Right cardiac atrium (tissue), 5 donors: Measurements from ENCODE around the gene TMEM130. TPM values are rescaled to one million over a fixed set of nuclear protein-coding genes. Genes with fewer than 3 reads are reported as not detected.
A peak's percentile ranks its signal among the peaks of the same experiment; 100 is the strongest.
"Not testable (repeated sequence)": the region's sequence is repeated elsewhere in the genome, so short reads cannot be mapped to it uniquely, and the experiment has no call there.

Source experiments
- ATAC-seq, 2 donors: fragments of 200-7000 bp; cut with Tn5 transposase; one replicate each; pipeline versions ENCODE4 v1.8.0 to v1.9.1; 2020; ENCODE audit warnings: moderate library complexity in 2 of 2, mild to moderate bottlenecking in 1 of 2
- DNase-seq, 3 donors: peaks; one replicate each; pipeline ENCODE4 v3.0.0-alpha.2; 2020
- H3K27ac ChIP-seq: one replicate; pipeline ENCODE4 v1.5.1; 2013; ENCODE audit warnings: mild to moderate bottlenecking, low read length, control low read depth, moderate library complexity
- H3K27me3 ChIP-seq: one replicate; pipeline ENCODE4 v1.6.1; 2013; ENCODE audit not compliant: control insufficient read depth, insufficient read depth
- H3K4me1 ChIP-seq: one replicate; pipeline ENCODE4 v1.6.1; 2013; ENCODE audit warnings: low read length; ENCODE audit not compliant: control insufficient read depth, insufficient read depth
- H3K4me3 ChIP-seq: one replicate; pipeline ENCODE4 v1.5.1; 2013; ENCODE audit warnings: low read length, control low read depth
- H3K9me3 ChIP-seq: one replicate; pipeline ENCODE4 v1.6.1; 2013; ENCODE audit warnings: low read length; ENCODE audit not compliant: control insufficient read depth
- WGBS: extraction: QIAGEN DNeasy Blood & Tissue Kit; methylation state at CpG from one replicate; pipeline ENCODE4 v1.1.7; 2013; 5-methylcytosine and 5-hydroxymethylcytosine counted together
- intact Hi-C, 4 donors: fragments of 100-400 bp; cut with DNase I; formaldehyde crosslinking; loops; one replicate each; pipeline versions ENCODE4 v1.11.0 to v1.14.0; 2022 to 2023
- polyA plus RNA-seq: library from polyadenylated mRNA; stranded (reverse); fragments of 200-250 nt; gene quantifications from one replicate; pipeline ENCODE4 v1.2.3, GENCODE V29; 2013
- total RNA-seq, 4 donors: library from RNA; stranded (reverse); fragmentation: NEBNext Ultra II Directional; extraction: Animal tissue kit (Norgen Biotek cat#: 25700); gene quantifications; one replicate each; pipeline ENCODE4 v1.2.1, GENCODE V29; 2021
- donor health status: healthy with polysubstance abuse.
- donor health status: DM: no; HTN: yes; CAD: no.
- donor health status: DM: no; HTN: no; CAD: no.
- donor health status: DM: no; HTN: yes; CAD: no; lungs with severe emphysema.
- donor health status: DM: yes; HTN: yes; CAD: no.

Gene TMEM130
- total and polyA plus RNA-seq, 5 donors = 0.11 to 0.58 TPM; not detected in 3

- DNase-seq (no peak), ATAC-seq (no peak)
- 89% methylated on average over 6 of the region's 6 CpGs for WGBS
- Histone ChIP-seq H3K27ac (no peak overlapping the region), H3K4me3 (no peak overlapping the region), H3K4me1 (no peaks in the 10 kb centered on the region), H3K27me3 (no peaks in the 10 kb centered on the region), H3K9me3 (no peaks in the 10 kb centered on the region)
- intact Hi-C loops = no loop called here
These were observed 7.3 kb upstream of the TMEM130 start for GRCh38 chr7:98877146-98877545.

- ATAC-seq (no peak), DNase-seq (no peak)
- intact Hi-C loops = no loop called here
- Histone ChIP-seq H3K4me3 (no peak overlapping the region), H3K27ac (no peak overlapping the region), H3K27me3 (no peaks in the 10 kb centered on the region), H3K9me3 (no peaks in the 10 kb centered on the region), H3K4me1 (no peaks in the 10 kb centered on the region)
- 82% methylated on average over 9 of the region's 9 CpGs for WGBS
These were observed 5.7 kb upstream of the TMEM130 start for GRCh38 chr7:98875501-98875900.

GRCh38 chr7:98874942-98875341, 5.1 kb upstream of the TMEM130 start:
- WGBS = 83% methylated on average over 1 of the region's 1 CpG
- DNase-seq (no peak), ATAC-seq (no peak)
- H3K4me3 ChIP-seq = no peak overlapping the region
- no peaks in the 10 kb centered on the region for H3K27me3 ChIP-seq
- intact Hi-C loops = no loop called here
- no peaks in the 10 kb centered on the region for H3K9me3 ChIP-seq
- H3K4me1 ChIP-seq = no peaks in the 10 kb centered on the region
- H3K27ac ChIP-seq = no peak overlapping the region

DNA sequence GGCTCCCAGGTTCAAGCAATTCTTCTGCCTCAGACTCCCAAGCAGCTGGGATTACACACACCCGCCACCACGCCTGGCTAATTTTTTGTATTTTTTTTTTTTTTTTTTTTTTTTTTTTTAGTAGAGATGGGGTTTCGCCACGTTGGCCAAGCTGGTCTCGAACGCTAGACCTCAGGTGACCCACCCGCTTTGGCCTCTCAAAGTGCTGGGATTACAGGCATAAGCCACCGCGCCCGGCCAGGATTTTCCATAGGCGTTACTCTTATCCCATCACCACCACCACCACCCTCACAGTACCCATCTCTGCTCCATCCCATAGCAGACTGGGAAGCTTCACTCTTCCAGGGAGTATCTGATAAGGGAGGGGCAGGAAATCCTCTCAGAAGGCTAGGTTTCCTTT, 3.8 kb upstream of the TMEM130 start:
- ATAC-seq, H3K4me3 ChIP-seq, H3K4me1 ChIP-seq, H3K9me3 ChIP-seq, DNase-seq, H3K27ac ChIP-seq, H3K27me3 ChIP-seq, intact Hi-C loops: not testable (repeated sequence)
- 80% methylated on average over 11 of the region's 11 CpGs for WGBS

GRCh38 chr7:98872328-98872924, 2.6 kb upstream of the TMEM130 start:
- H3K4me1 ChIP-seq = no peaks in the 10 kb centered on the region
- no peak overlapping the region for H3K27ac ChIP-seq
- H3K9me3 ChIP-seq = no peaks in the 10 kb centered on the region
- 72% methylated on average over 7 of the region's 7 CpGs for WGBS
- H3K4me3 ChIP-seq = no peak overlapping the region
- no peaks in the 10 kb centered on the region for H3K27me3 ChIP-seq
- intact Hi-C loops = no loop called here
- ATAC-seq (no peak), DNase-seq (no peak)

DNA sequence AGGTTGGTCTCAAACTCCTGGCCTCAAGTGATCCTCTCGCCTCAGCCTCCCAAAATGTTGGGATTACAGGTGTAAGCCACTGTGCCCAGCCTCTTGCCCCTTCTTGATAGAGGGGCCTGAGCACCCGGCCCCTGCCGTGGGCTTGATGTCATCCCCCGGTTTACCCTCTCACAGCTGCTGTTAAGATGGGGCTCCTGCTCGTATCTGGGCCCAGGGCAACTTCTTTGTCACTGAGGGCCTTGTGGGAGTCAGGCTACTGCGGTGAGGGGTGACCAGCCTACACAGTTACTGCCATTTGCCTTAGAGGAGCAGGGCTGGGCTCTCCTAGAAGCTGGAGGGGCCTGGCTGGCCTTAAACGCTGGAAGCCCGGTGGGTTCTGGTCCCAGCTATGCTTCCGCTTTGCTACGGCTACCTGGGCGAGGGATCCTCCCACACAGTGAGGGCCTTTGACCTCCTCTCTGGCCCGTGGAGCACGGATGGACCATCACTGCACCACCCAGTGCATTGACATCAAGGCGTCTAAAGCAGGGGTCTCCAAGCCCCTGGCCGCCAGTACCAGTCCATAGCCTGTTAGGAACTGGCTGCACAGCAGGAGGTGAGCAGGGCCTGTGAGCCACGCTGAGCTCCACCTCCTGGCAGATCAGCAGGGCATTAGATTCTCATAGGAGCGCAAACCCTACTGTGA, 1.1 kb upstream of the TMEM130 start:
- Histone ChIP-seq H3K4me3 (no peak overlapping the region), H3K9me3 (no peaks in the 10 kb centered on the region), H3K4me1 (no peaks in the 10 kb centered on the region), H3K27ac (no peak overlapping the region), H3K27me3 (no peaks in the 10 kb centered on the region)
- WGBS = 82% methylated on average over 17 of the region's 17 CpGs
- ATAC-seq (no peak), DNase-seq (no peak)
- intact Hi-C loops = no loop called here

GRCh38 chr7:98870121-98870651, 372 bp upstream of the TMEM130 start:
- no peaks in the 10 kb centered on the region for H3K27me3 ChIP-seq
- ATAC-seq (peak; percentile 27 to 52), DNase-seq (peak; percentile 61 to 78 (median 76))
- intact Hi-C loops = no loop called here
- H3K9me3 ChIP-seq = no peaks in the 10 kb centered on the region
- WGBS = 1% methylated on average over 35 of the region's 35 CpGs
- H3K27ac ChIP-seq = no peak overlapping the region
- H3K4me3 ChIP-seq = peak overlapping the region; percentile 57
- H3K4me1 ChIP-seq = no peaks in the 10 kb centered on the region

GRCh38 chr7:98869027-98869596, 702 bp downstream of the TMEM130 start:
- intact Hi-C loops = no loop called here
- H3K27ac ChIP-seq = no peak overlapping the region
- no peak for ATAC-seq

GRCh38 chr7:98868450-98868849, 1.4 kb downstream of the TMEM130 start:
- Histone ChIP-seq H3K4me3 (no peak overlapping the region), H3K27me3 (no peaks in the 10 kb centered on the region), H3K27ac (no peak overlapping the region), H3K9me3 (no peaks in the 10 kb centered on the region), H3K4me1 (no peaks in the 10 kb centered on the region)
- ATAC-seq = no peak
- intact Hi-C loops = no loop called here
- no peak for DNase-seq
- WGBS = 70% methylated on average over 2 of the region's 2 CpGs

More at GRCh38 chr7:98869027-98869596, 702 bp downstream of the TMEM130 start:
- WGBS = 13% methylated on average over 25 of the region's 25 CpGs
- H3K27me3 ChIP-seq = no peaks in the 10 kb centered on the region
- H3K4me1 ChIP-seq = no peaks in the 10 kb centered on the region
- no peak overlapping the region for H3K4me3 ChIP-seq
- no peaks in the 10 kb centered on the region for H3K9me3 ChIP-seq
- no peak for DNase-seq

GRCh38 chr7:98866765-98867164, 3.0 kb downstream of the TMEM130 start:
- intact Hi-C loops = no loop called here
- ATAC-seq = no peak
- no peak overlapping the region for H3K4me3 ChIP-seq
- no peak for DNase-seq
- 91% methylated on average over 7 of the region's 7 CpGs for WGBS
- H3K27me3 ChIP-seq = no peaks in the 10 kb centered on the region
- H3K9me3 ChIP-seq = no peaks in the 10 kb centered on the region
- no peak overlapping the region for H3K27ac ChIP-seq
- no peaks in the 10 kb centered on the region for H3K4me1 ChIP-seq

DNA sequence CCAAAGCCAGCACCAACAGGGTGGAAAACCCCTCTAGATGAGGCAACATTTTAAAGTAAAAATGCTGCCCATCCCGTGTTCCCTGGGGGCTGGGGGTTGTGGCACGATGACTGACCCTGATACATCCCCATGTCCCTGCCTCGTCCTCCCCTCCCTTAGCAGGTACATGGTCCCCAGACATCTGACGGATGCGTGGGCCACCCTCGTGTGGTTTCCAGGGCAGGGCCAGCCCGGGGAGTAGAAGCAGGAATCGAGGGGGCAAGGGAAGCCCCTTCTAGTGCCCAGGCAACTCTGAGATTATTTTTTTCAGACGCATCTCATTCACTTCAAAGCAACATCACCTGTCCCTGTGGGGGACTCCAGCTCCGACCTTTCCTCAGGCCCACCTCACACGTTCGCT, 3.5 kb downstream of the TMEM130 start:
- Histone ChIP-seq H3K4me1 (no peaks in the 10 kb centered on the region), H3K27me3 (no peaks in the 10 kb centered on the region), H3K9me3 (no peaks in the 10 kb centered on the region), H3K4me3 (no peak overlapping the region), H3K27ac (no peak overlapping the region)
- intact Hi-C loops = no loop called here
- WGBS = 90% methylated on average over 12 of the region's 12 CpGs
- DNase-seq (no peak), ATAC-seq (no peak)
